COLO668 (cell line): ENCODE data around the gene CEBPG.

Experiments used
- DNase-seq: peaks from one replicate; lab custom pipeline; 2025; ENCODE audit not compliant: unreplicated experiment; lab: John Stamatoyannopoulos, UW

Gene CEBPG

GRCh38 chr19:33405553-33406461, 32.3 kb downstream of the CEBPG start:
- no peak for DNase-seq

- peak; percentile 46 for DNase-seq
Measured at GRCh38 chr19:33406521-33407139, 33.1 kb downstream of the CEBPG start.

- no peak for DNase-seq
Measured at GRCh38 chr19:33407140-33407551, 33.6 kb downstream of the CEBPG start.

GRCh38 chr19:33407716-33408115, 34.2 kb downstream of the CEBPG start:
- DNase-seq = no peak

- DNase-seq = no peak
Measured at GRCh38 chr19:33408116-33408515, 34.6 kb downstream of the CEBPG start.

- DNase-seq = no peak
Measured at GRCh38 chr19:33408538-33409434, 35.3 kb downstream of the CEBPG start.

GRCh38 chr19:33409906-33410685, 36.6 kb downstream of the CEBPG start:
- DNase-seq = no peak

- no peak for DNase-seq
Measured at GRCh38 chr19:33410915-33411401, 37.4 kb downstream of the CEBPG start.

GRCh38 chr19:33411621-33412180, 38.2 kb downstream of the CEBPG start:
- no peak for DNase-seq

GRCh38 chr19:33412601-33413425, 39.3 kb downstream of the CEBPG start:
- no peak for DNase-seq

GRCh38 chr19:33413426-33413725, 39.9 kb downstream of the CEBPG start:
- no peak for DNase-seq

- no peak for DNase-seq
Measured at GRCh38 chr19:33413868-33414666, 40.6 kb downstream of the CEBPG start.

GRCh38 chr19:33414667-33415605, 41.4 kb downstream of the CEBPG start:
- DNase-seq = no peak

GRCh38 chr19:33416307-33417215, 43.1 kb downstream of the CEBPG start:
- peak; percentile 63 for DNase-seq

GRCh38 chr19:33417751-33418150, 44.2 kb downstream of the CEBPG start:
- no peak for DNase-seq

GRCh38 chr19:33418461-33418860, 45.0 kb downstream of the CEBPG start:
- no peak for DNase-seq
